Keratinocyte (primary cell): Measurements from ENCODE around the gene DNAI2. TPM values are rescaled to one million over a fixed set of nuclear protein-coding genes. Genes with fewer than 3 reads are reported as not detected.

Experiments used
- DNase-seq: peaks from one replicate; pipeline ENCODE4 v3.0.0-alpha.2; 2011; ENCODE audit warnings: low read depth, missing footprints, low spot score
- FAIRE-seq: peaks from 2 replicates; lab custom pipeline; 2011; peaks lifted over from hg19 to GRCh38; lab: Jason Lieb, UNC
- H2AFZ ChIP-seq: 2 replicates; pipeline ENCODE4 v1.6.0; 2012; ENCODE audit warnings: low read length, control low read depth, inconsistent platforms; ENCODE audit not compliant: control insufficient read depth
- H3K27ac ChIP-seq: 2 replicates; pipeline ENCODE4 v1.5.1; 2011; ENCODE audit warnings: low read length; ENCODE audit not compliant: control insufficient read depth, insufficient read depth
- H3K27me3 ChIP-seq: 3 replicates; pipeline ENCODE4 v1.6.0; 2011; ENCODE audit warnings: low read length; ENCODE audit not compliant: control insufficient read depth, insufficient read depth; ENCODE audit errors: extremely low read depth
- H3K36me3 ChIP-seq, 2 experiments: 2 replicates in 1 of 2; 3 replicates in 1 of 2; pipeline ENCODE4 v1.5.1; 2011; ENCODE audit warnings: low read length in 2 of 2, mild to moderate bottlenecking in 1 of 2; ENCODE audit not compliant: control insufficient read depth in 2 of 2, insufficient read depth in 2 of 2; ENCODE audit errors: extremely low read depth in 1 of 2
- H3K4me1 ChIP-seq: 3 replicates; pipeline ENCODE4 v1.5.1; 2011; ENCODE audit warnings: low read length; ENCODE audit not compliant: control insufficient read depth, insufficient read depth; ENCODE audit errors: extremely low read depth
- H3K4me2 ChIP-seq: 3 replicates; pipeline ENCODE4 v1.6.0; 2011; ENCODE audit warnings: low read depth, low read length; ENCODE audit not compliant: control insufficient read depth, insufficient read depth; ENCODE audit errors: extremely low read depth
- H3K4me3 ChIP-seq, 3 experiments: fragments of 200-600 bp in 1 of 3; sonication (generic) in 1 of 3; 2 replicates in 2 of 3; 3 replicates in 1 of 3; pipeline ENCODE4 v1.5.1; 2011 to 2016; ENCODE audit warnings: low read length in 3 of 3, mild to moderate bottlenecking in 3 of 3, control low read depth in 2 of 3, inconsistent platforms in 1 of 3, low read depth in 1 of 3, mixed read lengths in 1 of 3, mixed run types in 1 of 3, moderate library complexity in 1 of 3; ENCODE audit not compliant: control insufficient read depth in 2 of 3, insufficient read depth in 2 of 3; ENCODE audit errors: extremely low read depth in 1 of 3
- H3K79me2 ChIP-seq: 2 replicates; pipeline ENCODE4 v1.6.0; 2012; ENCODE audit warnings: low read length; ENCODE audit not compliant: control insufficient read depth, insufficient read depth
- H3K9ac ChIP-seq: 3 replicates; pipeline ENCODE4 v1.6.0; 2011; ENCODE audit warnings: low read length; ENCODE audit not compliant: control insufficient read depth, insufficient read depth; ENCODE audit errors: extremely low read depth
- H3K9me1 ChIP-seq: 3 replicates; pipeline ENCODE4 v1.6.0; 2011; ENCODE audit warnings: low read length; ENCODE audit not compliant: control insufficient read depth, insufficient read depth; ENCODE audit errors: extremely low read depth
- H3K9me3 ChIP-seq: 2 replicates; pipeline ENCODE4 v1.5.1; 2012; ENCODE audit warnings: low read depth, low read length; ENCODE audit not compliant: control insufficient read depth
- H4K20me1 ChIP-seq: 3 replicates; pipeline ENCODE4 v1.6.0; 2011; ENCODE audit warnings: low read length; ENCODE audit not compliant: control insufficient read depth, insufficient read depth; ENCODE audit errors: extremely low read depth
- CTCF ChIP-seq, 3 experiments: IDR thresholded peaks in 1 of 3; conservative IDR thresholded peaks in 1 of 3; optimal IDR thresholded peaks in 1 of 3; 2 replicates in 2 of 3; 3 replicates in 1 of 3; pipeline versions ENCODE3 to v1.5.1; 2011; ENCODE audit warnings: low read length in 3 of 3, mild to moderate bottlenecking in 3 of 3, moderate library complexity in 2 of 3, control low read depth in 1 of 3, inconsistent platforms in 1 of 3; ENCODE audit not compliant: insufficient read depth in 2 of 3; ENCODE audit errors: extremely low read depth in 1 of 3
- EZH2 ChIP-seq: IDR thresholded peaks from one replicate; pipeline ENCODE4 v1.6.1; 2012; ENCODE audit warnings: inconsistent platforms, mild to moderate bottlenecking, low read length, moderate library complexity
- dilution Hi-C: fragments of 300-500 bp; cut with MboI; formaldehyde crosslinking; loops from one replicate; pipeline ENCODE4 v1.7.0; 2020; ENCODE audit warnings: low sequenced_read_pairs; ENCODE audit not compliant: extremely low pct_ligation_motif_present
- polyA plus RNA-seq, 5 experiments: library from polyadenylated mRNA; depleted of rRNA in 3 of 5; stranded (reverse) in 3 of 5; stranded (forward) in 1 of 5; unstranded in 1 of 5; fragments of >200 nt; gene quantifications; 1 replicate in 1 of 5; 2 replicates in 3 of 5; 3 replicates in 1 of 5; pipeline versions ENCODE4 v1.2.1 to v1.2.3, GENCODE V29; 2011 to 2012; ENCODE audit warnings: missing spikeins in 2 of 5, low read depth in 1 of 5, low replicate concordance in 1 of 5

Gene DNAI2
- polyA plus RNA-seq, 1 donor (not counting 4 experiments of a cell fraction or from before 2014, with no cell fraction given) = not detected

- H3K9ac ChIP-seq = no peak overlapping the region
- H3K4me3 ChIP-seq = no peak overlapping the region
- H3K27ac ChIP-seq = no peak overlapping the region
- no peak for TF ChIP-seq EZH2
- TF ChIP-seq CTCF (optimal IDR thresholded peaks at IDR 0.05 in 1 of 3, IDR thresholded peaks at IDR 0.05 in 1 of 3, conservative IDR thresholded peaks at IDR 0.05 in 1 of 3; ENCODE audit: extremely low read depth in 1 of 3, insufficient read depth in 2 of 3, low read length in 3 of 3) = no peak
- no peaks in the 10 kb centered on the region for H3K79me2 ChIP-seq
- no peak for DNase-seq
- peaks cover 2% of the 10 kb centered on the region for H3K27me3 ChIP-seq
- no peak for FAIRE-seq
- H3K4me1 ChIP-seq = no peaks in the 10 kb centered on the region
- H3K4me2 ChIP-seq = no peak overlapping the region
- H3K36me3 ChIP-seq = no peaks in the 10 kb centered on the region
- H2AFZ ChIP-seq = no peak overlapping the region
- H4K20me1 ChIP-seq = no peaks in the 10 kb centered on the region
- H3K9me3 ChIP-seq = no peaks in the 10 kb centered on the region
- dilution Hi-C loops = no loop called here
- no peaks in the 10 kb centered on the region for H3K9me1 ChIP-seq
Measured at GRCh38 chr17:74253036-74253435, 21.0 kb upstream of the DNAI2 start.

GRCh38 chr17:74257311-74257710 lies 16.7 kb upstream of the DNAI2 start:
- FAIRE-seq = no peak
- H2AFZ ChIP-seq = no peak overlapping the region
- dilution Hi-C loops = no loop called here

More at GRCh38 chr17:74257311-74257710, 16.7 kb upstream of the DNAI2 start:
- no peaks in the 10 kb centered on the region for H4K20me1 ChIP-seq
- no peak for DNase-seq
- no peaks in the 10 kb centered on the region for H3K9me1 ChIP-seq
- H3K4me2 ChIP-seq = no peak overlapping the region
- no peaks in the 10 kb centered on the region for H3K36me3 ChIP-seq
- no peak overlapping the region for H3K9ac ChIP-seq
- no peak overlapping the region for H3K4me3 ChIP-seq
- no peaks in the 10 kb centered on the region for H3K4me1 ChIP-seq
- no peaks in the 10 kb centered on the region for H3K9me3 ChIP-seq
- TF ChIP-seq CTCF (optimal IDR thresholded peaks at IDR 0.05 in 1 of 3, IDR thresholded peaks at IDR 0.05 in 1 of 3, conservative IDR thresholded peaks at IDR 0.05 in 1 of 3; ENCODE audit: extremely low read depth in 1 of 3, insufficient read depth in 2 of 3, low read length in 3 of 3) (no peak), EZH2 (no peak)
- H3K27ac ChIP-seq = no peak overlapping the region
- no peaks in the 10 kb centered on the region for H3K79me2 ChIP-seq
- H3K27me3 ChIP-seq = peaks cover 16% of the 10 kb centered on the region
